K562 treated with DMSO at 1 percent for 48 hours (cell line): ENCODE results near the gene MACC1. TPM values are rescaled to one million over a fixed set of nuclear protein-coding genes. Genes with fewer than 3 reads are reported as not detected.

Experiments used
- total RNA-seq: library from RNA; unstranded; fragments of 300-600 nt; gene quantifications from 2 replicates; pipeline ENCODE4 v1.2.3, GENCODE V29; 2022; ENCODE audit warnings: low replicate concordance; ENCODE audit errors: extremely low read depth

MACC1 gene
- total RNA-seq: not detected in 2 replicates

GRCh38 chr7:20217193-20217948 lies at the start of gene MACC1:
Gene MACC1, minus strand, starts transcription at chr7:20217384. Its CDS starts 55,522 bp downstream, at chr7:20161862.

Other genes with a start within 250 kb of the MACC1 start
- not detected in 2 replicates for gene ITGB8, start 113.5 kb upstream of the MACC1 start, total RNA-seq